ENCODE data around the gene IFI6.
"Not testable (repeated sequence)": the region's sequence is repeated elsewhere in the genome, so short reads cannot be mapped to it uniquely, and the experiment has no call there.

Gene IFI6

GRCh38 chr1:27671964-27672749 lies at the start of gene IFI6:
Gene IFI6, minus strand, starts transcription at chr1:27672192. Its CDS starts 2,878 bp downstream, at chr1:27669314.
- in situ Hi-C loops (cut with HindIII; ENCODE audit: low sequenced_read_pairs) = no loop called here

GRCh38 chr1:27719286-27720251 lies 47.6 kb upstream of the IFI6 start:
- in situ Hi-C loops (cut with HindIII; ENCODE audit: low sequenced_read_pairs) = no loop called here

GRCh38 chr1:27716262-27716895 lies 44.4 kb upstream of the IFI6 start:
- in situ Hi-C loops (cut with HindIII; ENCODE audit: low sequenced_read_pairs) = no loop called here

- in situ Hi-C loops (cut with HindIII; ENCODE audit: low sequenced_read_pairs) = no loop called here
These were observed 42.0 kb upstream of the IFI6 start for GRCh38 chr1:27713869-27714513.

GRCh38 chr1:27713139-27713725 lies 41.2 kb upstream of the IFI6 start:
- in situ Hi-C loops (cut with HindIII; ENCODE audit: low sequenced_read_pairs) = no loop called here

- in situ Hi-C loops (cut with HindIII; ENCODE audit: low sequenced_read_pairs) = no loop called here
These were observed 38.6 kb upstream of the IFI6 start for GRCh38 chr1:27710574-27710973.

GRCh38 chr1:27705545-27705944 lies 33.6 kb upstream of the IFI6 start:
- in situ Hi-C loops (cut with HindIII; ENCODE audit: low sequenced_read_pairs) = no loop called here

GRCh38 chr1:27704958-27705357 lies 33.0 kb upstream of the IFI6 start:
- in situ Hi-C loops (cut with HindIII; ENCODE audit: low sequenced_read_pairs) = no loop called here

GRCh38 chr1:27696835-27697234 lies 24.8 kb upstream of the IFI6 start:
- in situ Hi-C loops (cut with HindIII; ENCODE audit: low sequenced_read_pairs) = not testable (repeated sequence)

- in situ Hi-C loops (cut with HindIII; ENCODE audit: low sequenced_read_pairs) = no loop called here
These were observed 18.2 kb upstream of the IFI6 start for GRCh38 chr1:27690183-27690582.

- in situ Hi-C loops (cut with HindIII; ENCODE audit: low sequenced_read_pairs) = no loop called here
These were observed 17.6 kb upstream of the IFI6 start for GRCh38 chr1:27689423-27690173.

- in situ Hi-C loops (cut with HindIII; ENCODE audit: low sequenced_read_pairs) = no loop called here
These were observed 15.9 kb upstream of the IFI6 start for GRCh38 chr1:27687906-27688305.

GRCh38 chr1:27686223-27686990 lies 14.4 kb upstream of the IFI6 start:
- in situ Hi-C loops (cut with HindIII; ENCODE audit: low sequenced_read_pairs) = no loop called here

- in situ Hi-C loops (cut with HindIII; ENCODE audit: low sequenced_read_pairs) = no loop called here
These were observed 12.2 kb upstream of the IFI6 start for GRCh38 chr1:27684176-27684575.

GRCh38 chr1:27682351-27682944 lies 10.5 kb upstream of the IFI6 start:
- in situ Hi-C loops (cut with HindIII; ENCODE audit: low sequenced_read_pairs) = no loop called here

- in situ Hi-C loops (cut with HindIII; ENCODE audit: low sequenced_read_pairs) = not testable (repeated sequence)
These were observed 9.6 kb upstream of the IFI6 start for GRCh38 chr1:27681580-27681979.

GRCh38 chr1:27680225-27680791 lies 8.3 kb upstream of the IFI6 start:
- in situ Hi-C loops (cut with HindIII; ENCODE audit: low sequenced_read_pairs) = not testable (repeated sequence)

- in situ Hi-C loops (cut with HindIII; ENCODE audit: low sequenced_read_pairs) = no loop called here
These were observed 6.8 kb upstream of the IFI6 start for GRCh38 chr1:27678747-27679146.

Measured in DLD1 (cell line).